Gastrocnemius medialis (tissue), 4 donors: ENCODE results near the gene SLC5A3. TPM values are rescaled to one million over a fixed set of nuclear protein-coding genes. Genes with fewer than 3 reads are reported as not detected.

Source experiments
- ATAC-seq, 2 donors: fragments of 150-250 bp; one replicate each; pipeline ENCODE4 v1.9.1; 2016
- DNase-seq, 2 donors: peaks; one replicate each; pipeline ENCODE4 v3.0.0-alpha.2; 2019
- H3K27ac ChIP-seq, 4 donors: fragments of 200-600 bp; sonication (generic); 1 replicate in 1 of 4; 2 replicates in 3 of 4; pipeline ENCODE4 v1.5.1; 2016 to 2018; ENCODE audit warnings: mild to moderate bottlenecking in 2 of 4, moderate library complexity in 1 of 4
- H3K27me3 ChIP-seq, 3 donors: fragments of 200-600 bp; sonication (generic) in 2 of 3; 1 replicate in 1 of 3; 2 replicates in 2 of 3; pipeline versions ENCODE4 v1.5.1 to v1.6.0; 2016 to 2019; ENCODE audit warnings: mild to moderate bottlenecking in 1 of 3, moderate library complexity in 1 of 3
- H3K36me3 ChIP-seq, 2 donors: fragments of 200-600 bp; sonication (generic) in 1 of 2; one replicate each; pipeline ENCODE4 v1.5.1; 2017 to 2018
- H3K4me1 ChIP-seq, 2 donors: fragments of 200-600 bp; sonication (generic) in 1 of 2; one replicate each; pipeline ENCODE4 v1.5.1; 2016 to 2017; ENCODE audit warnings: mild to moderate bottlenecking in 2 of 2
- H3K4me3 ChIP-seq, 4 donors: fragments of 200-600 bp; sonication (generic) in 3 of 4; 1 replicate in 1 of 4; 2 replicates in 3 of 4; pipeline ENCODE4 v1.5.1; 2016 to 2019; ENCODE audit warnings: mild to moderate bottlenecking in 2 of 4
- H3K9me3 ChIP-seq, 3 donors: fragments of 200-600 bp; sonication (generic) in 2 of 3; 1 replicate in 1 of 3; 2 replicates in 2 of 3; pipeline ENCODE4 v1.5.1; 2016 to 2019
- CTCF ChIP-seq, 5 experiments: fragments of 450-650 bp in 3 of 5; fragments of 200-600 bp in 2 of 5; sonication (generic) in 2 of 5; IDR thresholded peaks in 4 of 5; conservative IDR thresholded peaks in 1 of 5; 1 replicate in 4 of 5; 2 replicates in 1 of 5; pipeline ENCODE4 v1.5.1; 2016 to 2019; ENCODE audit warnings: antibody characterized with exemption in 5 of 5, mild to moderate bottlenecking in 3 of 5, moderate library complexity in 3 of 5
- POLR2A ChIP-seq, 2 donors: fragments of 450-650 bp; IDR thresholded peaks; one replicate each; pipeline ENCODE4 v1.6.1; 2017; ENCODE audit warnings: antibody characterized with exemption in 2 of 2, mild to moderate bottlenecking in 2 of 2, moderate library complexity in 2 of 2
- in situ Hi-C, 4 donors: fragments of 200-750 bp; cut with MboI; loops; one replicate each; pipeline versions ENCODE4 v1.15.0 to v1.8.0; 2017; ENCODE audit warnings: low sequenced_read_pairs in 4 of 4
- intact Hi-C: fragments of 100-400 bp; cut with DNase I; formaldehyde crosslinking; loops from one replicate; pipeline ENCODE4 v1.15.1; 2023; ENCODE audit warnings: low total_unique reads
- total RNA-seq, 4 donors: library from RNA; depleted of rRNA; stranded (reverse); fragments of >200 nt; gene quantifications; one replicate each; pipeline versions ENCODE4 v1.1.0 to v1.2.3, GENCODE V29; 2016

SLC5A3 gene
- total RNA-seq, 4 donors from 2014 or later, result 2.0 to 22.2 (median 6.2) TPM

- H3K4me1 ChIP-seq, result peaks cover 25 to 49% of the 10 kb centered on the region in 2 donors
- H3K4me3 ChIP-seq, result no peak overlapping the region
- in situ Hi-C loops, result no loop called here
- no peak for TF ChIP-seq CTCF (IDR thresholded peaks at IDR 0.05 in 4 of 5, conservative IDR thresholded peaks at IDR 0.05 in 1 of 5)
- TF ChIP-seq POLR2A (IDR thresholded peaks at IDR 0.05), result no peak
- H3K27me3 ChIP-seq, result no peaks in the 10 kb centered on the region
- intact Hi-C loops, result no loop called here
- H3K9me3 ChIP-seq, result no peaks in the 10 kb centered on the region
- H3K36me3 ChIP-seq, result peaks cover 0 to 11% of the 10 kb centered on the region in 2 donors
- ATAC-seq (peak; percentile 60 to 88), DNase-seq (no peak)
- peak overlapping the region in 1 of 4 donors; percentile 55 for H3K27ac ChIP-seq
Observed at GRCh38 chr21:34091032-34091431, 17.7 kb downstream of the SLC5A3 start.

- H3K27me3 ChIP-seq, result no peaks in the 10 kb centered on the region
- no peak for DNase-seq
- H3K36me3 ChIP-seq, result peaks cover 0 to 13% of the 10 kb centered on the region in 2 donors
- in situ Hi-C loops (no loop called here), intact Hi-C loops (no loop called here)
- no peak for TF ChIP-seq POLR2A (IDR thresholded peaks at IDR 0.05)
- no peak for TF ChIP-seq CTCF (IDR thresholded peaks at IDR 0.05 in 4 of 5, conservative IDR thresholded peaks at IDR 0.05 in 1 of 5)
- ATAC-seq, result no peak
- peaks cover 21 to 44% of the 10 kb centered on the region in 2 donors for H3K4me1 ChIP-seq
- no peak overlapping the region for H3K4me3 ChIP-seq
- H3K27ac ChIP-seq, result peak overlapping the region in 1 of 4 donors; percentile 10
- H3K9me3 ChIP-seq, result no peaks in the 10 kb centered on the region
Observed at GRCh38 chr21:34091607-34092006, 18.2 kb downstream of the SLC5A3 start.

- H3K36me3 ChIP-seq, result peaks cover 0 to 13% of the 10 kb centered on the region in 2 donors
- no peak overlapping the region for H3K4me3 ChIP-seq
- H3K9me3 ChIP-seq, result no peaks in the 10 kb centered on the region
- H3K27ac ChIP-seq, result peak overlapping the region in 1 of 4 donors; percentile 37
- H3K27me3 ChIP-seq, result no peaks in the 10 kb centered on the region
- in situ Hi-C loops (no loop called here), intact Hi-C loops (no loop called here)
- TF ChIP-seq CTCF (IDR thresholded peaks at IDR 0.05 in 4 of 5, conservative IDR thresholded peaks at IDR 0.05 in 1 of 5) (no peak), POLR2A (IDR thresholded peaks at IDR 0.05) (no peak)
- DNase-seq (no peak), ATAC-seq (no peak)
- peaks cover 21 to 46% of the 10 kb centered on the region in 2 donors for H3K4me1 ChIP-seq
Observed at GRCh38 chr21:34092262-34092921, 19.0 kb downstream of the SLC5A3 start.

- TF ChIP-seq CTCF (IDR thresholded peaks at IDR 0.05 in 4 of 5, conservative IDR thresholded peaks at IDR 0.05 in 1 of 5) (no peak), POLR2A (IDR thresholded peaks at IDR 0.05) (no peak)
- intact Hi-C loops (no loop called here), in situ Hi-C loops (no loop called here)
- Histone ChIP-seq H3K36me3 (peaks cover 0 to 13% of the 10 kb centered on the region in 2 donors), H3K4me3 (no peak overlapping the region), H3K27me3 (no peaks in the 10 kb centered on the region), H3K4me1 (peaks cover 21 to 43% of the 10 kb centered on the region in 2 donors), H3K27ac (peak overlapping the region in 1 of 4 donors; percentile 5), H3K9me3 (no peaks in the 10 kb centered on the region)
- DNase-seq (no peak), ATAC-seq (no peak)
Observed at GRCh38 chr21:34093083-34093482, 19.7 kb downstream of the SLC5A3 start.
